ENCODE data around the gene EIF6. TPM values are rescaled to one million over a fixed set of nuclear protein-coding genes. Genes with fewer than 3 reads are reported as not detected.
"Not testable (repeated sequence)": the region's sequence is repeated elsewhere in the genome, so short reads cannot be mapped to it uniquely, and the experiment has no call there.

Gene EIF6
- total RNA-seq, 2 donors from 2014 or later = 127 to 132 TPM

DNA sequence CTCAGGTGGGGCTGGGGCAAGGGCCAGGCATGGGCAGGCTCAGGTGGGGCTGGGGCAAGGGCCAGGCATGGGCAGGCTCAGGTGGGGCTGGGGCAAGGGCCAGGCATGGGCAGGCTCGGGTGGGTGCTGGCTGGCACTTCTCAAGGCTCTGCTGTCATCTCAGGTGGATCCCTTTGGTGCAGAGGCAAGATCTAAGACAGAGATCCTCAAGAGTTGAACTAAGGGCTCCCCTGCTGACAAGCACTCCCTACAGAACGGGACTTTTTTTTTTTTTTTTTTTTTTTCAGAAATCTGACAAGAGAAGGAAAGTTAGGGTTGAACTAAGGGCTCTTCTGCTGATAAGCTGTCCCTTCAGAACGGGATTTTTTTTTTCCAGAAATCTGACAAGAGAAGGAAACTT is 31.6 kb downstream of the EIF6 start:
- H3K27ac Mint-ChIP-seq = no peak overlapping the region
- WGBS, 2 experiments (ENCODE audit: insufficient coverage in 1 of 2, insufficient read length in 1 of 2) = 46 to 90% methylated on average over 2 to 3 of the region's 3 CpGs
- no peaks in the 10 kb centered on the region for H3K36me3 Mint-ChIP-seq (ENCODE audit: low read depth)

DNA sequence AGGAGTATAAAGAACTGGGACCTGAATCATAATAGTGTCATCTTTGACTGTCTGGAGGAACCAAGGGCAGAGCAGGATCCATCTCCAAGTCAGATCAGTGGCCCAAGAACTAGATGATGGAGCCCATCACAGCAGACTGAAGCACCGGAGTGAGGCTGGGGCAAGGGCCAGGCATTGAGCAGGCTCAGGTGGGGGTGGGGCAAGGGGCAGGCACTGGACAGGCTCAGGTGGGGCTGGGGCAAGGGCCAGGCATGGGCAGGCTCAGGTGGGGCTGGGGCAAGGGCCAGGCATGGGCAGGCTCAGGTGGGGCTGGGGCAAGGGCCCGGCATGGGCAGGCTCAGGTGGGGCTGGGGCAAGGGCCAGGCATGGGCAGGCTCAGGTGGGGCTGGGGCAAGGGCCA is 32.0 kb downstream of the EIF6 start:
- 86% methylated on average over 2 of the region's 2 CpGs; no CpG with 5 or more reads in 1 of the 2 experiments for WGBS, 2 experiments (ENCODE audit: insufficient coverage in 1 of 2, insufficient read length in 1 of 2)
- not testable (repeated sequence) for H3K4me1 ChIP-seq (ENCODE audit: control insufficient read depth, insufficient read depth, low read length); H3K4me3 Mint-ChIP-seq; DNase-seq; H3K9me3 ChIP-seq (ENCODE audit: control insufficient read depth, low read length); H3K9ac ChIP-seq (ENCODE audit: extremely low read depth, low read length, poor library complexity, severe bottlenecking); H3K4me3 ChIP-seq (ENCODE audit: low read length); H3K27ac ChIP-seq (ENCODE audit: low read depth, low read length); H3K36me3 Mint-ChIP-seq (ENCODE audit: low read depth); H3K27me3 Mint-ChIP-seq (ENCODE audit: insufficient read depth); H3K36me3 ChIP-seq (ENCODE audit: control insufficient read depth, insufficient read depth, low read length); H3K27me3 ChIP-seq (ENCODE audit: control insufficient read depth, insufficient read depth, low read length, poor library complexity, severe bottlenecking)
- Mint-ChIP-seq H3K4me1 (peaks cover 21% of the 10 kb centered on the region), H3K9me3 (peaks cover 40% of the 10 kb centered on the region), H3K27ac (peak overlapping the region; percentile 40)

More for the DNA sequence above, 31.6 kb downstream of the EIF6 start:
- Histone ChIP-seq H3K36me3 (ENCODE audit: control insufficient read depth, insufficient read depth, low read length) (no peaks in the 10 kb centered on the region), H3K9me3 (ENCODE audit: control insufficient read depth, low read length) (no peaks in the 10 kb centered on the region), H3K4me3 (ENCODE audit: low read length) (no peak overlapping the region), H3K4me1 (ENCODE audit: control insufficient read depth, insufficient read depth, low read length) (no peaks in the 10 kb centered on the region), H3K27ac (ENCODE audit: low read depth, low read length) (no peak overlapping the region), H3K9ac (ENCODE audit: extremely low read depth, low read length, poor library complexity, severe bottlenecking) (no peak overlapping the region), H3K27me3 (ENCODE audit: control insufficient read depth, insufficient read depth, low read length, poor library complexity, severe bottlenecking) (no peaks in the 10 kb centered on the region)
- DNase-seq = no peak
- Mint-ChIP-seq H3K4me1 (peaks cover 17% of the 10 kb centered on the region), H3K9me3 (peaks cover 36% of the 10 kb centered on the region), H3K27me3 (ENCODE audit: insufficient read depth) (no peaks in the 10 kb centered on the region), H3K4me3 (no peak overlapping the region)
- TF ChIP-seq, protein P1, sequence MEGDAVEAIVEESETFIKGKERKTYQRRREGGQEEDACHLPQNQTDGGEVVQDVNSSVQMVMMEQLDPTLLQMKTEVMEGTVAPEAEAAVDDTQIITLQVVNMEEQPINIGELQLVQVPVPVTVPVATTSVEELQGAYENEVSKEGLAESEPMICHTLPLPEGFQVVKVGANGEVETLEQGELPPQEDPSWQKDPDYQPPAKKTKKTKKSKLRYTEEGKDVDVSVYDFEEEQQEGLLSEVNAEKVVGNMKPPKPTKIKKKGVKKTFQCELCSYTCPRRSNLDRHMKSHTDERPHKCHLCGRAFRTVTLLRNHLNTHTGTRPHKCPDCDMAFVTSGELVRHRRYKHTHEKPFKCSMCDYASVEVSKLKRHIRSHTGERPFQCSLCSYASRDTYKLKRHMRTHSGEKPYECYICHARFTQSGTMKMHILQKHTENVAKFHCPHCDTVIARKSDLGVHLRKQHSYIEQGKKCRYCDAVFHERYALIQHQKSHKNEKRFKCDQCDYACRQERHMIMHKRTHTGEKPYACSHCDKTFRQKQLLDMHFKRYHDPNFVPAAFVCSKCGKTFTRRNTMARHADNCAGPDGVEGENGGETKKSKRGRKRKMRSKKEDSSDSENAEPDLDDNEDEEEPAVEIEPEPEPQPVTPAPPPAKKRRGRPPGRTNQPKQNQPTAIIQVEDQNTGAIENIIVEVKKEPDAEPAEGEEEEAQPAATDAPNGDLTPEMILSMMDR (conservative IDR thresholded peaks at IDR 0.05) = no peak

DNA sequence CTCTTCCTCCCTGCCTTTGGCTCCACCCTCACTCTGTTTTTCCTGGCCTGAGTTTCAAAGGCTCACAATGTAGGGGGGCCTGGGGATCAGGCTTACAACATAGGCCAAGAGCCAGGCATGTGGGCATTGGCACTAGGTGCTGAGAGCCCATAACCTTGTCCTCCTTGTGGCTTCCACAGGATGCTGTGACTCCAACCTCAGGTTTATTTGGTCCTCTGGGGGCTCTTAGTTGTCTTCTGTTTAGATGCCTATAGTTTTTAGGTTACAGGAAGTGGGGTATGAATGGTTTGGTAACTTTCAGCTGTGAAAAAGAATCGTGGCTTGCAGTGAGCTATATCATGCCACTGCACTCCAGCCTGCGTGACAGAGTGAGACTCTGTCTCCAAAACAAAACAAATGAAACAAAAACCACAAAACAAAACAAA is 32.5 kb downstream of the EIF6 start:
- H3K36me3 ChIP-seq (ENCODE audit: control insufficient read depth, insufficient read depth, low read length) = no peaks in the 10 kb centered on the region
- no peaks in the 10 kb centered on the region for H3K27me3 ChIP-seq (ENCODE audit: control insufficient read depth, insufficient read depth, low read length, poor library complexity, severe bottlenecking)
- peaks cover 23% of the 10 kb centered on the region for H3K4me1 Mint-ChIP-seq
- no peaks in the 10 kb centered on the region for H3K36me3 Mint-ChIP-seq (ENCODE audit: low read depth)
- no peaks in the 10 kb centered on the region for H3K27me3 Mint-ChIP-seq (ENCODE audit: insufficient read depth)
- H3K4me3 ChIP-seq (ENCODE audit: low read length) = no peak overlapping the region
- peaks cover 40% of the 10 kb centered on the region for H3K9me3 Mint-ChIP-seq
- H3K27ac Mint-ChIP-seq = peak overlapping the region; percentile 40
- TF ChIP-seq, protein P1 (conservative IDR thresholded peaks at IDR 0.05) = no peak
- H3K27ac ChIP-seq (ENCODE audit: low read depth, low read length) = no peak overlapping the region
- no peak overlapping the region for H3K4me3 Mint-ChIP-seq
- WGBS, 2 experiments (ENCODE audit: insufficient coverage in 1 of 2, insufficient read length in 1 of 2) = 70% methylated on average over 2 of the region's 2 CpGs; no CpG with 5 or more reads in 1 of the 2 experiments
- no peaks in the 10 kb centered on the region for H3K9me3 ChIP-seq (ENCODE audit: control insufficient read depth, low read length)
- no peak for DNase-seq
- H3K4me1 ChIP-seq (ENCODE audit: control insufficient read depth, insufficient read depth, low read length) = no peaks in the 10 kb centered on the region
- H3K9ac ChIP-seq (ENCODE audit: extremely low read depth, low read length, poor library complexity, severe bottlenecking) = no peak overlapping the region

DNA sequence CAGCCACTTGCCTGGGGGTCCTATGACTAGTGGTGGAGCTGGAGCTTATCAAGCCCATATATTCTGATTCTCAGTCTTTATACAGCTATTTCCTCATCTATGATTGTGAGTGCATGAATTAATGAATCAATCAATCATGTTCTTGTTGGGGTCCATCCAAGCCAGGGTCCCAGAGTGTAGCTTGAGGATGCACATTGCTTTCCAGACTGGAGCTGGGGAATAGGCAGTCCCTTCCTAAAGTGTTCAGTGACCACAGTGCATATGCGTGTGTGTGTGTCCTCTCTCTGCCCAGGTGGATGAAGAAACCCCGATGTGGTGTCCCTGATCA is 33.0 kb downstream of the EIF6 start:
- Histone ChIP-seq H3K36me3 (ENCODE audit: control insufficient read depth, insufficient read depth, low read length) (no peaks in the 10 kb centered on the region), H3K27me3 (ENCODE audit: control insufficient read depth, insufficient read depth, low read length, poor library complexity, severe bottlenecking) (no peaks in the 10 kb centered on the region), H3K27ac (ENCODE audit: low read depth, low read length) (no peak overlapping the region), H3K4me3 (ENCODE audit: low read length) (no peak overlapping the region), H3K4me1 (ENCODE audit: control insufficient read depth, insufficient read depth, low read length) (no peaks in the 10 kb centered on the region), H3K9ac (ENCODE audit: extremely low read depth, low read length, poor library complexity, severe bottlenecking) (no peak overlapping the region), H3K9me3 (ENCODE audit: control insufficient read depth, low read length) (no peaks in the 10 kb centered on the region)
- DNase-seq = no peak
- 84 to 100% methylated on average over 2 of the region's 2 CpGs for WGBS, 2 experiments (ENCODE audit: insufficient coverage in 1 of 2, insufficient read length in 1 of 2)
- Mint-ChIP-seq H3K27me3 (ENCODE audit: insufficient read depth) (no peaks in the 10 kb centered on the region), H3K36me3 (ENCODE audit: low read depth) (no peaks in the 10 kb centered on the region), H3K9me3 (peaks cover 42% of the 10 kb centered on the region), H3K4me1 (peaks cover 23% of the 10 kb centered on the region), H3K27ac (no peak overlapping the region), H3K4me3 (no peak overlapping the region)
- TF ChIP-seq, protein P1 (conservative IDR thresholded peaks at IDR 0.05) = no peak
